ENCODE results near the gene KCTD15. TPM values are rescaled to one million over a fixed set of nuclear protein-coding genes. Genes with fewer than 3 reads are reported as not detected.

Gene KCTD15
- total and polyA plus RNA-seq, 2 donors (not counting 3 experiments of a cell fraction or from before 2014, with no cell fraction given): 49.5 to 51.8 TPM

- no peak overlapping the region for H3K4me2 ChIP-seq (ENCODE audit: insufficient read depth, low read length)
- TF ChIP-seq JUN (IDR thresholded peaks at IDR 0.05; ENCODE audit: borderline replicate concordance, insufficient read depth, insufficient read length, low read depth): no peak
- TF ChIP-seq, protein P1, sequence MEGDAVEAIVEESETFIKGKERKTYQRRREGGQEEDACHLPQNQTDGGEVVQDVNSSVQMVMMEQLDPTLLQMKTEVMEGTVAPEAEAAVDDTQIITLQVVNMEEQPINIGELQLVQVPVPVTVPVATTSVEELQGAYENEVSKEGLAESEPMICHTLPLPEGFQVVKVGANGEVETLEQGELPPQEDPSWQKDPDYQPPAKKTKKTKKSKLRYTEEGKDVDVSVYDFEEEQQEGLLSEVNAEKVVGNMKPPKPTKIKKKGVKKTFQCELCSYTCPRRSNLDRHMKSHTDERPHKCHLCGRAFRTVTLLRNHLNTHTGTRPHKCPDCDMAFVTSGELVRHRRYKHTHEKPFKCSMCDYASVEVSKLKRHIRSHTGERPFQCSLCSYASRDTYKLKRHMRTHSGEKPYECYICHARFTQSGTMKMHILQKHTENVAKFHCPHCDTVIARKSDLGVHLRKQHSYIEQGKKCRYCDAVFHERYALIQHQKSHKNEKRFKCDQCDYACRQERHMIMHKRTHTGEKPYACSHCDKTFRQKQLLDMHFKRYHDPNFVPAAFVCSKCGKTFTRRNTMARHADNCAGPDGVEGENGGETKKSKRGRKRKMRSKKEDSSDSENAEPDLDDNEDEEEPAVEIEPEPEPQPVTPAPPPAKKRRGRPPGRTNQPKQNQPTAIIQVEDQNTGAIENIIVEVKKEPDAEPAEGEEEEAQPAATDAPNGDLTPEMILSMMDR (IDR thresholded peaks at IDR 0.05; ENCODE audit: extremely low read depth in 1 of 2, insufficient read depth in 1 of 2, low read depth in 1 of 2, low read length in 2 of 2): no peak
- no peak for TF ChIP-seq MAX (IDR thresholded peaks at IDR 0.05; ENCODE audit: insufficient read depth, insufficient read length)
- TF ChIP-seq POLR2AphosphoS5 (IDR thresholded peaks at IDR 0.05; ENCODE audit: insufficient read depth, low read depth, low read length): no peak
- TF ChIP-seq FOS (IDR thresholded peaks at IDR 0.05; ENCODE audit: borderline replicate concordance, insufficient read depth, low read length): no peak
- TF ChIP-seq EZH2 (IDR thresholded peaks at IDR 0.05; ENCODE audit: borderline replicate concordance, low read depth, low read length, severe bottlenecking): no peak
- no peak for TF ChIP-seq POLR2A (IDR thresholded peaks at IDR 0.05; ENCODE audit: low read depth, low read length)
- TF ChIP-seq GATA2 (IDR thresholded peaks at IDR 0.05; ENCODE audit: insufficient read depth, insufficient read length, low read depth, low read length): no peak
- TF ChIP-seq MYC (IDR thresholded peaks at IDR 0.05; ENCODE audit: low read depth, low read length): no peak
- FAIRE-seq (no peak), DNase-seq (ENCODE audit: low read depth, low spot score) (no peak)
- no peaks in the 10 kb centered on the region for H4K20me1 ChIP-seq (replicated peaks; ENCODE audit: control insufficient read depth, extremely low read depth, insufficient read depth, low read length)
- H2AFZ ChIP-seq (ENCODE audit: low read depth, low read length): no peak overlapping the region
- ChIA-PET CTCF (interaction anchor here (6.2 kb wide), 1 partner anchor 216 kb away, joined by 219 read pairs; no protein-coding TSS in a partner anchor), POLR2A (no interaction called here)
- BruUV-seq (replicated peaks): no TSS peak
- H3K27ac ChIP-seq (ENCODE audit: insufficient read depth, low read depth, low read length): no peak overlapping the region
- intact Hi-C loops (cut with micrococcal nuclease): no loop called here
- no peaks in the 10 kb centered on the region for H3K9me1 ChIP-seq (replicated peaks; ENCODE audit: control insufficient read depth, extremely low read depth, insufficient read depth, low read length)
- no peak overlapping the region for H3K4me3 ChIP-seq (replicated peaks in 1 of 3; ENCODE audit: insufficient read depth in 1 of 3, low read depth in 1 of 3, low read length in 3 of 3)
- H3K9me3 ChIP-seq (replicated peaks; ENCODE audit: control insufficient read depth, insufficient read depth, low read length): no peaks in the 10 kb centered on the region
- dilution Hi-C loops (cut with MboI; ENCODE audit: extremely low pct_ligation_motif_present, low sequenced_read_pairs): no loop called here
- peaks cover 0 to 4% of the 10 kb centered on the region in 2 experiments for H3K27me3 ChIP-seq (ENCODE audit: control insufficient read depth in 2 of 2, insufficient read depth in 2 of 2, low read length in 2 of 2)
- H3K36me3 ChIP-seq (ENCODE audit: control insufficient read depth in 2 of 2, extremely low read depth in 1 of 2, insufficient read depth in 2 of 2, low read length in 2 of 2): no peaks in the 10 kb centered on the region
- no peak overlapping the region for H3K9ac ChIP-seq (replicated peaks; ENCODE audit: extremely low read depth, insufficient read depth, low read length)
- peaks cover 10% of the 10 kb centered on the region for H3K4me1 ChIP-seq (ENCODE audit: control insufficient read depth, extremely low read depth, insufficient read depth, low read length)
- no peaks in the 10 kb centered on the region for H3K79me2 ChIP-seq (ENCODE audit: control insufficient read depth, insufficient read depth, low read length)
These were observed 15.9 kb upstream of the KCTD15 start for GRCh38 chr19:33780746-33781145.
